OCI-M1 (cell line): ENCODE data around the gene GREM2.

Experiments used
- DNase-seq: peaks from one replicate; lab custom pipeline; 2025; lab: John Stamatoyannopoulos, UW

Gene GREM2

DNA sequence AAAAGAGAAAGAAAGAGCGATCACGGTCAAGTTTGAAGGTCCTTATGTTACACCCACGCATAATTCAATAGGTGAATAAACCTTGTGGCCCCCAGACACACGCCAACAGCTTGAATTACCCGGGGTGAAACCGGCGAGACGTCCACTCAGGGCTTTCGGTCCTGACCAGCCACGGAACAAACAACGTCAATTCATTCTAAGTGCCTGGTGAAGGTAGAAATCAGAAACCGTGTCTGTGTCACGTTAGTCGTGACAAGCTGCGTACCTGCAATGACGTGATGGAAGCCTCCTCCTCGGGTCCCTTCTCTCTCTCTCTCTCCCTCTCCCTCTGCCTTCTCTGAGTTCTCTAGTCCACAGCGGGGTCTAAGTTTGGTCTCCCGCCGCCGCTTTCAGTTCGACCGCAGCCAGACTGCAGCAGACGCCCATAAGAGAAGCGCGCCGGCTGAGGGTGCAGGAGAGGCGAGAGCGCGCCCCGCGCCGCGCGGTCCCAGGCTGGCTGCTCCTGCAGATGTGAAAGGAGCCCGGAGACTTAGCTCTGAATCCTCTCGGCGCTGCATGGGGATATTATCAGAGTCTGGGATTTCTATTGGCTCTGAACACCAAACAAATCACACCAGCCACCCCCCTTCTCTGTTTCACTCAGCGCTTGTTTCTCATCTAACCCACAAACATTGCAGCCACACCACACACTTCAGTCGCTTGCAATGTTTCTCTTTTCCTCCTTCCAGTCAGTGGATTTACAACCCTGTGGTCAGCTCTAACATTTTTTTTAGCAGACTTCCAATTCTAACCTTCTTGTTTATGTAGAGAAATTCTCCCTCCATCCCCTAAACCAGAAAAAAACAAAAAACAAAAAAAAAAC is at the start of gene GREM2:
Gene GREM2, minus strand, starts transcription at position 537 of the 862 bp plus-strand sequence. CDS start 118,680 bp downstream, outside the sequence.
- no peak for DNase-seq

DNA sequence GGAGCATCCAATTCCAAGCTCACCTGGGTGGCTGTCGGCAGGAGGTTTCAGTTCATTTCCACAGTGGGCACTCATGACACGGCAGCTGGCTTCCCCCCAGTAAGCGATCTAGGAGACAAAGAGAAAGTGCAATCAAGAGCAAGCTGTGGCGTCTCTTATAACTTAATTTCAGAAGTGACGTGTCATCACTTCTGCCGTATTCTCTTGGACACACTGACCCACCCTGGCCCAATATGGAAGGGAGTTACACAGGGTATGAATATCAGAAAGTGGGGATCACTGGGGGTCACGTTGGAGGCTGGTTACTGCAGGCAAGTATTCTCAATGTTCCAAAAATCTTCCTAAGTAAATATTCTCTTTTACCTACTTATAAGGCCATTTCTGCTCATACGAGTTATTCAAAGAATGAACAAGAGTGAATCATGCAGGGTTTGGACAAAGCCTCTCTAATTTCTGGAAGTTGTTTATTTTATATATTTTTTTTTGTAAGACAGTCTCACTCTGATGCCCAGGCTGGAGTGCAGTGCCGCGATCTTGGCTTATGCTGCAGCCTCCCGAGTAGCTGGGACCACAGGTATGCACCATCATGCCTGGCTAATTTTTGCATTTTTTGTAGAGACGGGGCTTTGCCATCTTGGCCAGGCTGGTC is 46.5 kb upstream of the GREM2 start:
- DNase-seq: no peak

DNA sequence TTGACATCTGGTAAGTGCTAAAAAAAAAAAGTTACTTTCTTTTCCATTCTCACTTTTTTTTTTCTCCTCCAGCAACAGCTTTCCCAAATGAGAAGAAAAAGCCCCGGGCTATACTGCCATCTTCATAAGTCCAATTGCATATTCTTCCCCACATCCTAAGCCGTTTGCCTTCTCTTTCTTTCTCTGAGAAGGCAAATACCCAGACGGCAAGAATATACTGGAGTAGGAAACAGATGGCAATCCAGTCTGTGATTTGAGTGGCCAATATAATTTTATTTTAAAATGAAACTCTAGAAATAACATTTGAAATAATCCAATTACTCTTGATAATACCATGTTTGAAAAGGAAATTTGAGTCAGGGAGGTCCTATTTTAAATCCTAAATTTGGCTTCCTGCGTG is 44.6 kb upstream of the GREM2 start:
- DNase-seq: no peak

DNA sequence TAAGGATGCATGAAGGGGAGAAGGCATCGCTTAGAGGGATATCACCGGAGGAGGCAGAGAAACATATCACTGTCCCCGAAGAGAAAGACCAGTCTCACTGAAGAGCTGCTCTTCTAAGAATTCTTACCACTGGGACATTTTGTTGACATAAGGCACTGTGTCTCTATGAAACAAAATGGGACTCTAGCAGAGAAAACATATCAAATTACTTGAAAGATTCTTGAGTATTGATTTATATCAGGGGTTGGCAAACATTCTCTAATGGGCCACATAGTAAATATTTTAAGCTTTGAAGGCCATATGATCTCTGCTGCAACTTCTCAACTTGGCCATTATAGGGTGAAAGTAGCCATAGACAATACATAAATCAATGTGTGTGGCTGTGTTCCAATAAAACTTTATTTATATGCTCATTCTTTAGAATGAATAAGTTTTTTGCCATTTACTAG is 41.0 kb upstream of the GREM2 start:
- DNase-seq: no peak

DNA sequence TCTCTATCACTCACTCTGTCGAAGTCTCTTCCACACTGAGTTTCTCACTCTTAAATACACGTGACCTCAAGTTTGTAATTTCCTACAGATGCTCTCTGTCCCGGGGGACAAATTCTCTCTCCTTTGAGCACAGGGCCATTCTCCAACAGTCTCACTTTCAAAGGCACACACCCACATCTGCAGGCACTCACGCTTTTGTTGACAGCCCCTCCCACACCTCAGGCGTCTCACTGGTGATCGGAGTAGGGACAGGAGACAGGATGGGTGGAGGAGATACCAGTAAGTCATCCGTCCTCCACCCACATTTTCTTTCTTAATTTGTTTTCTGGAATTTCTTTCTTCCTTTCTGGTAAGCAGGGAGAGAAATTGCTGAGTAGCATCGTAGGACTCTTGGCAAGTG is 40.6 kb upstream of the GREM2 start:
- DNase-seq: no peak

DNA sequence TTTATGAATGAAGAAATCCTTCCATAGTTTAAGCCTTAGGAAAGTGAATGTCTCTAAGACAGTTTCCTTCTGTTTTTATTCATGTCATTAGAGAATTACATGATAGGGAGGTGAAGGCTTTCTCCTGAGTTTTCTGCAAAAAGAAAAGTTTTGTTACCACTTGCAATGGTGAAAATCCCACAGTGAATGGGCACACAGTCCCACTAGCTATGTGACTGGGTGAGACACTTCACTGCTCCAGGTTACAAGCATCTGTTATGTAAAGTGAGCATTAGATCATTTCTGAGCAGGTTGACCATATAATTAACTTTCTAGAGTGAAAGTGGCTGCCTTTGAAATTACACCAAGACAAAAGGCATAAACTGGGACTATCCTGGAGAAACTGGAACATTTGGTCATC is 38.9 kb upstream of the GREM2 start:
- DNase-seq: no peak

DNA sequence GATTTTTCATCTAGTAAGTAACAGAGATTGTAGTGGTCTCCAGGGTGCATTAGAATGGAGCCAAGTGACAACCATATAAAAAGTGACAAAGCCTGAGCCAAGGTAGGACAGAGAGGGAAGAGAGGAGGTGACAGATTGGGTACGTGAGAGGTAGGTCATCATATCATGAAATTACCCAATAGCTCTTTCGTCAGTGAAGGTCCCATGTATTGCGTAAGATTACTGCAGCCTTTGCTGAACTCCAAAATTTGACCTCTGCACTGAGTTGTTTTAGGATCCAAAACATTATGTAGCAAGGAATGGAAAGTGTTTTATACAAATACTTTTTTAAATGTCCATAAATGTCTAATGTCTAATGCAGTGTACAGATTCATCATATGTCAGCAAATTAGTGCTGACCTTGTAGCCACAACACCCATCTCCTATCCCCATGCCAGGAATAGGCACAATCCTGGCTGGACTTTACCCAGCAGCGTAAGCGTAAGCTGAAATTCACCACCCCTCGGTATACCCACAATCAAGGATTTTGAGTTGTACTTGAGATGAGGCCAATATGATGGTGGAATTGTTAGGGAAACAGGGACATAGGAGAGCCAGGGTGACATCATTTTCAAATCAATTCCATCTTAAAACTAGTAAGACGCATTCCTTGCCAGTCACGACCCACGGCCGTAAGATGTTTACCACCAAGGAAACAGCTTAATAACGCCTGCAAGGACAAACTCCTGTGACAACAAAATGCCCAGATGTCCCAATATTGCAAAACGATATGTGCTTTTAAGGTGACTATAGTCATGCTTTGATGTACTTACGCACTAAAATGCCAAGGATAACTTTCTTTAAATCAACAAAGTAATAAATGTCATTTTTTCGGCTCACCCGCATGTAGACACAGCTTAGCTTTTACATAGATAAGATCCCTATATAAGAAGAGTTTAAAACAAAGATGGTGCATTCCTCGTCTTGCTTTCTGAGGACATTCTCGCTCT is 38.1 kb upstream of the GREM2 start:
- DNase-seq: no peak

DNA sequence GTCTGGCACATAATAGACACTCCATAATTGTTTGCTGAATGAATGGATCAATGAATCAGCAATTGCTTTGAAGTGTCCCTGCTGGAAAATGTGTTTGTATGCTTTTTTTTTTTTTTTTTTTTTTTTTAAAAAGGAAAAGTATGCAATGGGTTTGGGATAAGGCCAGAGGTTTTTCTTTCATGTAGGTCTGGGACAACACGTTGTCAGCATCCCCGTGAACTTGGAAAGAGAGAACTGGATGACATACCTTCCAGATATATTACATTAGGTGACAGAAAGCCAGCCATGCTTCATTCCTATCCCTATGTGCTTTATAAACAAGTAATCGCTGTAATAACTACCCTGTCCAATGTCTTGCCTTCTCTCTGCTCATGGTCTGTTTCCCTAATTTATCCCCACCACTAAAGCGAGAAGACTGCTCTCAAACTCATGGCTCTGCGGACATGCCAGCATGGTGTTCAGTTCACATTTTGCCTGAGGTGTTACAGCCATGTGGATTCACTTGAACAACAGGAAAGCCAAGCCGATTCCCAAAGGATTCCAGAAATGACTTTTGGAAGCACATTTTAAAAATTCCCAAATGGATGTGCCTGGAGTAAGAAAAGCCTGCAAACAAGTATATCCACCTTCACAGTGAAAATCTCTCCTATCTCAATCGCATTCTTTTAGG is 34.8 kb upstream of the GREM2 start:
- DNase-seq: no peak

DNA sequence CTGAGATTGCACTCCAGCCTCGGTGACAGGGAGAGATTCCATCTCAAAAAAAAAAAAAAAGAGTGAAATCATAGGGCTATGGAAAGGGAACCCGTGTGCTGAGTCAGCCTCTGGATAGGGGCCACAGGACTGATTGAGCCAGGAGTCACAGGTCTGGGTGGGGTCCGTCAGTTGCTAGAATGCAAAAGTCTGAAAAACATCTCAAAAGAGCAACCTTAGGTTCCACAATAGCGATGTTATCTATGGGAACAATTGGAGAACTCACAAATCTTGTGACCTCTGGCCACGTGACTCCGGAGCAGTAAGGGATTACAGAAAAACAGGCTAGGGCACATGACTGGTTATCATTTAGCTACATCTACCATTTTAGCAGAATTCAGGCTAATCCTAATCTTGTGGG is 32.8 kb upstream of the GREM2 start:
- peak; percentile 48 for DNase-seq

DNA sequence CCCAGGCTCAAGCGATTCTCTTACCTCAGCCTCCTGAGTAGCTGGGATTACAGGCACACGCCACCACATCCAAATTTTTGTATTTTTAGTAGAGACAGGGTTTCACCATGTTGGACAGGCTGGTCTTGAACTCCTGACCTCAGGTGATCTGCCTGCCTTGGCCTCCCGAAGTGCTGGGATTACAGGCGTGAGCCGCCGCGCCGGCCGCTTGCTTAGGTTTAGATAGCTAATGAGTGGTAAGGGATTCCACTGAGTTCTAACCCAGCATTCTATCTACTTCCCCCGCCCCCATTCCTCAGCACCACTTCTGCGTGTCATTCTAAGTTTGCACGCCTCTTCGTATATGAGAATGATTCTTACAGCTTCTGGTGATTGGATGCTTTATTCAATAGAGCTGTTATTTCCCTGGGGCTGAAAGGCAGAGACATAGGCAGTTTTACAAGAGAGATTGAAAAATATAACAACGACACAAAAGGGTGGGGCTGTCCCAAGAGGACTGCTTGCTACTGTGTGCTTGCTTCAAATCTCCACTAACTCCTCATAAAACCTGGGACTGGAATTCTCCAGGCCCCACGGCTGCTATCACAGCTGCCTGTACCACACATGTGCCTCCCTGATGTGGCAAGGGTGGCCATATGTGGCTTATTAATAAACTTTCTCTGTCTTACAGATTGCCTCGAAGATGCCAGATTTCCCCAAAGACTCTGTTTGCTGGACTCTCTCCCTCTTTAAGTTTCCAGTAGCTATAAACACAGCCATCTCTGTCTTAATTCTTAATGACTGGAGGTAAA is 23.7 kb upstream of the GREM2 start:
- DNase-seq: no peak

DNA sequence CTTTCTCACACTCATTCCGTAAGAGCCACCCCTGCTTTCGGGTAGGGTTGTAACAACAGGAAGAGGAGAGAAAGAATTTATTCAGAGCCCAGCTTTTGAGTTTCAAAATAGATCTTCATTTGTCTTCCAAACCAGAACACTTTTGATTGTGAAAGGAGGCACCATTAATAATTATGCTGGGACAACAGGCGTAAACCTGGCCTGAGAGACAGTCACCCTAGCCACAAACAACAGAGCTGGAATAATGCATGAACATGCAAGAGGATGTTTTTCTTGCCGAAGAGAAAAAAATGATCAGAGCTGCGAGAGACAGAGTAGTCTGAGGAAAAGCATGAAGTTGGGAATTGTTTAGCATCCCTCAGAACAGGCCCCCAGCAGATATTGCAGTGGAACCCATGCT is 18.5 kb upstream of the GREM2 start:
- no peak for DNase-seq

DNA sequence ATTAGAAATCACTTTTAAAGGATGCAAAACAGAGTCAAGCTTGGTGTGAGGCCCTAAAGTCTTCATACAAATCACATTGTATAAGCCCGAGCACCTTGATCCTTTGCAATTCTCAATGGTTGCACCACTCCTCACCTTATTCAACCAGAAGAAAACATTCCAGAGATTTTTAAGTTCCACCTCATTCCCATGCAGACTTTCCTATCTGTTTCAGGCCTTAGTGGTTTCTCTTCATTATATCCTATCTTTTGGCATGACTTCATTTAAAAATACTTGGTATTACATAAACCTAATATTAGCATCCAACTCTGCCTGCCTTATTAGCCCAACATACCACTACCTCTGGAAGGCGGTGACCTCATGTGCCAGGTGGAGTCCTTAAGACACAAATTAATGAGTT is 9.3 kb upstream of the GREM2 start:
- no peak for DNase-seq

DNA sequence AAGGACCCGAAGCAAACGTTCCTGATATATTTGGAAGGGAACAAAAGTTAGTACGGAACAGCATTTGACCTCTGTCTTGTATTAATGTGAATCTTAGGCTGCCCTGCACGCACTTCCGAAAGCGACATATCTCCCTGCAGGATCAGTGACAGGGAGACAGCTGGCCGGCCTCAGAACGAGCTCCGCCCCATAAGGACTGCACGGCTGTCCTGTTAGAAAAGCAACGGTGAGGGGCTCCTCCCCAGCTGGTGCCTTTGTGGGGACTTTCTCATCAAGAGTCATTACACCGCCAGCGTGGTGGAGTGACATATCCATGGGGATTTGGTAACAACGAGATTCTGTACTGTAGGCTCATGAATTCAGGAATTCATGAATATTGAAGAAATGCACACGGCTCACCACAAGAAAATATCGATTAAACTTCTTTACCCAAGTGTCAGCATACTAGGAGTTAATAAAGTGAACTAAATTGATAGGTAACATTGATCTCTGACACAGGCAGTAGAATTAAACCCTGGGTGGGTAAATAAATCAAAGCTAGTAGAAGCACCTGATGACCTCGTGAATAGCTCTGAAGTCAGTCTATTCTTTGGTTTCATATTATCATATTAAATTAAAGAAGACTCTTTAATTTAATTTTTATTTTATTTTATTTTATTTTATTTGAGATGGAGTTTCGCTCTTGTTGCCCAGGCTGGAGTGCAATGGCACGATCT is 8.1 kb upstream of the GREM2 start:
- DNase-seq: peak; percentile 21

DNA sequence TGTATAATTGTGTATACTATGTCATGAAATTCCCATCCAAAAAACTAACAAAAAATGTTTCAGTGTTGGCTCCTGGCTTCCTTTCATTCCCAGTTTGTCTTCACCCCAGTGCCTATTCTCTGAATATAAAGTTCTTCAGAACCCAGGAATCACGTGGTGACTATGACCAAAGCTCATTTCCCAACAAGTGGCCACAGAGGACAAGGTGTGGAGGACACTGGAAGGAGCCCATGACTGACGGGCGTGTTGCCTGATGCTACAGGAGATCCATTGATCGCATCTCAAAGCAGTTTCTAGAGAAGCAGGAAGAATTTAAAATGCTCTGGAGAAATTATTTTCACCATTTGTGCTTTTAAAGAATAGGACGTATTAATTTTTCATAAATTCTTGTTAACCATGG is 7.4 kb upstream of the GREM2 start:
- no peak for DNase-seq

DNA sequence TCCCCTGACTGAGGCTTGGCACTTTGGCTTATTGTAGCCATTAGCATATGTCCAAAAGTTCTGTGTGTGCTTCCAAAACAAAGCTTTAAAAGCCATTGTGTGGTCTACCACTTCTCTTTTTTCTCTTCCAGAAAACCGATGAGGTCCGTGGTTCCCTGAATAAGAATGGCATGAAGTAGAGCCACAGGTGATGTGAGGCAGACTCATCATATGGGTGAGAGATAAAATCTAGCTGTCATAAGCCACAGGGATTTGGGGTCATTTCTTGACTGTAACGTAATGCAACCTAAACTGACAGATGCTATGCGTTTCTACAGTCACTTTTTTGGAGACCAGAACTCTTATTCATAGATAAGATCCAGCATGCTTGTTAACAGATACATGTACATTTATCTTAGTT is 7.0 kb upstream of the GREM2 start:
- DNase-seq: peak; percentile 60

DNA sequence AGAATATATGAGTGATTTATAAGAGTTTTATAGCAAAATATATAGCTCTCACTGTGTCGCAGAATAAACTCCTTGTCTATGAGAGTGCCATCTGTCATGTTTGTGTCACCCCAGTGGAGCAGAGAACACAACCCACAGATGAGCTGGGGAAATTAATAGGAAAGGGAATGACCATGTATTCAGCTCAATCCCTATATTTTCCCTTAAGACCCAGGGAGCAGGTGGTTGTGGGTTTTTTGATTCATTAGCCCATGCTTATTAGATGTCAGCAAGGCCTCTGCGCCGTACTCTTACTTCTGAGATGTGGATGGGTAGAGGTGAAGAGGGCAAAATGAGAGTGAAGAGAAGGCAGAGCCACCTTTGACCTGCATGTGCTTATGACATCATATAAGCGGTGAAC is 4.1 kb upstream of the GREM2 start:
- DNase-seq: no peak

DNA sequence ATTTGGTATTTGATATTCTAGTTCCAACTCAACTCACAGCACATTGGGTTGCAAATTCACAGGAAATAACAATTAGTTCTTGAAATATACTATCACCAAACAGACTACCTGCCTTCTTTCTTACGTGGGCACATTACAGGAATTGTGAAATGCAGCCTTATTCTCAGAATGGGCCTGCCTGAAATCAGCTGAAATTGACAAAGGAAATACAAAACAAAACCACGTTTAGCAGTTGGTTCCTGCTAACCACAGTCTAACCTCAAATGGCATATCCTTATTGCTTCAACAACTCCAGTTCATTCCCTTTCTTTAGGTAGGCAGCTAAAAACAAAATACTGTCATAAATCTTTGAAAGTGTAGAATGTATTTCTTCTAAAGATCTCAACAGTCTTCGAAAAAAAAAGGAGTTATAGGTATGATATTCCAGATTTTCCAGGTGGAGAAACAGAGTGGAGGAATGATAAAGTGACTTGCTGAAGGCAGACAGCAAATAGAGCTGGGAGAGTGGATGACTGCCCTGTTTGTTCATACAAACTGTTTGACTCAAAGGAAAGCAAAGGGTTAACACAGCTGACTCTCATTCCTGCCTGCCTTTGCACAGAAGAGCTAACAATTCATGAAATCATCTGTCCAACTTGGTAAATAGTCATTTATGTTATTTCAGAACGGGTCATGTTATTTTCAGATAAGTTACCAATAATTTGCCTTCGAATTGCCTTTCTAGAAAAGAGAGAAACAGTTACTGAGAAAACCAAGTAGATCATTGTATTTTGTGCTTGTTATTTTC is 1.6 kb upstream of the GREM2 start:
- DNase-seq: peak; percentile 12

DNA sequence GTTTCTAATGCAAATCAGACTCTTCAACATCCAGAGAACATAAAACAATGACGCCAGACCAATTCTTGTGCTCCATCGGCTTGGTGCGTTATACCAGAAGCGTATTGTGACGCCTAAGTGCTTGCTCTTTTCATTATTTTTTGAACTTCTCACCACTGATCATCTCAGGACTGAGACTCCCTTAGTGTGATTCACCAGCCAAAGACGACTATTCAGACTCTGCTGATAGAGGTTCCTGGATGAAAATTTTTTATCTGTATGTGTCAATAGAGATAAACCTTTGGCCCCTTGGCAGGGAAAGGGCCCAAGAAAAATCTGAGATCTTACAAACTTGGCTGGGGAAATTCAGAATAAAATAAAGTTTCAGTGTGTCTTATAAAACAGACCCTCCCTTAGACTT is 856 bp upstream of the GREM2 start:
- DNase-seq: no peak

DNA sequence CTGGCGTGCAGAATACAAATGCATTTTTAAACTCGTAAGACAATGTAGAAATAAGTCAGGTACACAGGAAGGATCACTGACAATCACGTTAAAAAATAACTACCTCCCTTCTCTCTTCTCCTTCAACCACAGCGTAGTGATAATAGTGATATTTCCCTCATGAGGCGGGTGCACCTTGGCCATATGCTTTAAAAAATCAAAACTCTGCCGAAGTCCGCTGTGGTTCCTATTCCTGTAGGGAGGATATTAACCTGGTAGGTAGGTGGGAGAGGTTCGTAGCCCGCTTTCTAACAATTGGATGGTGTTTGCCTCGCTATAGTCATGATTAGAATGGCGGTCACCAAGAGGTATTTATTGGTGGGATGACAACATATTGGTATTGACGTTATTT is 732 bp downstream of the GREM2 start:
- no peak for DNase-seq

DNA sequence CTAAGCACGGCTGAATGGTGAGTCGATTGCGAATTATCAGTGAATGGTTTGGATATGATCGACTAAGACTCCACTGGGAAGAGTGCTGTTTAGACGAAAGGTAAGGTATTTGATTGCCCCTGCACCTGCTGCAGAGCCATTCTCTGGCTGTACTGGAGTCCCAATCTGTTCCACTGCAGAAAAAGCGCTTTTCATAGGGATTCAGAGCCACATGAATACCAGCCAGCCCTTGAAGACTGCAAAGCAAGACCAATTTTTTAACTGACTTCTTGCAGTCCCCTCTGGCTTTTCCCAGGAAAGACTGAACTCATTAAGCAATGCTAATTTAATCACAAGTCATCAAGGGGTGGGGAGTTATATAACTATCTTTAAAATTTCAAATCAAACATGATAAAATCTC is 1.3 kb downstream of the GREM2 start:
- DNase-seq: no peak
